ENCODE data around the gene ETNK2. TPM values are rescaled to one million over a fixed set of nuclear protein-coding genes. Genes with fewer than 3 reads are reported as not detected.

ETNK2 gene
- total and polyA plus RNA-seq, 2 of the 13 experiments (the other 11 are each of a cell fraction or from before 2014, with no cell fraction given) = 15.5 to 42.8 TPM

GRCh38 chr1:204194080-204194479 lies 42.2 kb upstream of the ETNK2 start:
- no peak overlapping the region for H3K4me3 ChIP-seq (replicated peaks in 1 of 3; ENCODE audit: insufficient read depth in 1 of 3, low read depth in 2 of 3, low read length in 3 of 3)
- no peaks in the 10 kb centered on the region for H4K20me1 ChIP-seq (ENCODE audit: insufficient read depth, low read length)
- ChIA-PET POLR2A (no interaction called here), CTCF (ENCODE audit: low intra/inter-chr PET ratio, low total read pairs) (no interaction called here)
- H3K4me2 ChIP-seq (ENCODE audit: low read depth, low read length) = no peak overlapping the region
- H3K27me3 ChIP-seq (ENCODE audit: control insufficient read depth in 1 of 2, insufficient read depth in 2 of 2, low read length in 2 of 2) = peaks cover 5 to 32% of the 10 kb centered on the region in 2 experiments; a peak in 4 of 5 replicates
- DNase-seq (ENCODE audit: low spot score) (no peak), FAIRE-seq (no peak), ATAC-seq (no peak)
- peaks cover 25% of the 10 kb centered on the region for H3K4me1 ChIP-seq (ENCODE audit: insufficient read depth, low read length)
- intact Hi-C loops (cut with micrococcal nuclease; ENCODE audit: unreplicated experiment) (no loop called here), in situ Hi-C loops (cut with HindIII; ENCODE audit: extremely low pct_ligation_motif_present, low pct_unique_long_range_greater_than_20kb) (no loop called here)
- no peaks in the 10 kb centered on the region for H3K79me2 ChIP-seq (ENCODE audit: insufficient read depth, low read length)
- H3K9me3 ChIP-seq (ENCODE audit: low read length) = no peaks in the 10 kb centered on the region
- no peak overlapping the region for H2AFZ ChIP-seq (ENCODE audit: low read length)
- TF ChIP-seq ZSCAN22 (CRISPR knock-in tag; IDR thresholded peaks at IDR 0.05) (no peak), ZNF570 (CRISPR knock-in tag; IDR thresholded peaks at IDR 0.05; ENCODE audit: borderline replicate concordance) (no peak), BHLHE40 (IDR thresholded peaks at IDR 0.05; ENCODE audit: low read length) (no peak), TFAP4 (IDR thresholded peaks at IDR 0.05; ENCODE audit: borderline replicate concordance, low read depth) (no peak), ZHX2 (IDR thresholded peaks at IDR 0.05; ENCODE audit: low read depth) (no peak), ZHX2 (CRISPR knock-in tag; IDR thresholded peaks at IDR 0.05; ENCODE audit: borderline replicate concordance) (no peak), RXRA (CRISPR knock-in tag; IDR thresholded peaks at IDR 0.05) (no peak), MXD1 (CRISPR knock-in tag; IDR thresholded peaks at IDR 0.05) (no peak)
- no peaks in the 10 kb centered on the region for H3K36me3 ChIP-seq (replicated peaks in 1 of 2; ENCODE audit: control insufficient read depth in 1 of 2, insufficient read depth in 2 of 2, low read length in 2 of 2)
- H3K27ac ChIP-seq (ENCODE audit: extremely low read length, insufficient read depth, low read length) = no peak overlapping the region
- no TSS peak for BruUV-seq (replicated peaks)
- H3K9ac ChIP-seq (ENCODE audit: insufficient read depth, low read depth, low read length) = no peak overlapping the region
- WGBS (ENCODE audit: low lambda C conversion rate) = 0% methylated on average over 1 of the region's 2 CpGs
